LNCaP clone FGC (cell line): ENCODE measurements around the gene VSX2.

Source experiments
- DNase-seq: peaks from one replicate; pipeline ENCODE4 v3.0.0-alpha.2; 2011; ENCODE audit warnings: low read depth
- H3K4me3 ChIP-seq: 2 replicates; pipeline ENCODE4 v1.5.1; 2011; ENCODE audit warnings: mild to moderate bottlenecking, low read depth, low read length, control low read depth
- CTCF ChIP-seq: IDR thresholded peaks from 2 replicates; pipeline ENCODE4 v1.5.1; 2012; ENCODE audit warnings: mild to moderate bottlenecking; ENCODE audit not compliant: control insufficient read depth, insufficient read depth; ENCODE audit errors: extremely low read depth

VSX2 gene

GRCh38 chr14:74203639-74204038 lies 35.6 kb upstream of the VSX2 start:
- TF ChIP-seq CTCF = no peak
- no peak overlapping the region for H3K4me3 ChIP-seq
- no peak for DNase-seq

GRCh38 chr14:74204491-74204890 lies 34.8 kb upstream of the VSX2 start:
- no peak overlapping the region for H3K4me3 ChIP-seq
- TF ChIP-seq CTCF = no peak
- DNase-seq = no peak

GRCh38 chr14:74205882-74206281 lies 33.4 kb upstream of the VSX2 start:
- DNase-seq = no peak
- no peak for TF ChIP-seq CTCF
- H3K4me3 ChIP-seq = no peak overlapping the region

- 0 out of 2 replicates have a peak, but pooled peaks have one; percentile 27 for TF ChIP-seq CTCF
- no peak overlapping the region for H3K4me3 ChIP-seq
- no peak for DNase-seq
Measured at GRCh38 chr14:74207943-74208342, 31.3 kb upstream of the VSX2 start.

GRCh38 chr14:74208642-74209041 lies 30.6 kb upstream of the VSX2 start:
- no peak for TF ChIP-seq CTCF
- no peak for DNase-seq

GRCh38 chr14:74211945-74212580 lies 27.2 kb upstream of the VSX2 start:
- TF ChIP-seq CTCF = no peak
- DNase-seq = no peak
- no peak overlapping the region for H3K4me3 ChIP-seq

More at GRCh38 chr14:74208642-74209041, 30.6 kb upstream of the VSX2 start:
- H3K4me3 ChIP-seq = no peak overlapping the region
